Measurements from ENCODE around the gene APOBEC3C. TPM values are rescaled to one million over a fixed set of nuclear protein-coding genes. Genes with fewer than 3 reads are reported as not detected.
"Not testable (repeated sequence)": the region's sequence is repeated elsewhere in the genome, so short reads cannot be mapped to it uniquely, and the experiment has no call there.

Gene APOBEC3C
- total and polyA plus RNA-seq, 8 donors = 22.3 to 36.1 (median 26.4) TPM

GRCh38 chr22:38981992-38982927 is 31.8 kb upstream of the APOBEC3C start, which contains the start of gene APOBEC3B:
APOBEC3B (plus strand) TSS chr22:38982347; CDS start chr22:38982454, 107 bp downstream.
- Histone ChIP-seq H3K4me3 (peak within 1 kb of the TSS; percentile 19 to 29), H3K4me1 (peaks cover 6 to 13% of the 10 kb centered on the region in 2 donors), H3K27ac (peak within 1 kb of the TSS; percentile 13 to 55), H3K27me3 (no peaks in the 10 kb centered on the region), H3K9me3 (no peaks in the 10 kb centered on the region), H3K36me3 (no peaks in the 10 kb centered on the region)
- ATAC-seq = peak; percentile 94
- DNase-seq = peak; percentile 84 to 94 (median 89)
- no peak for TF ChIP-seq CTCF (IDR thresholded peaks at IDR 0.05)
- intact Hi-C loops (cut with DNase I) = no loop called here

- peak overlapping the region in 1 of 2 donors; percentile 53 for H3K27ac ChIP-seq
- no peak overlapping the region for H3K4me3 ChIP-seq
- DNase-seq = no peak
- no peak for ATAC-seq
- no peaks in the 10 kb centered on the region for H3K27me3 ChIP-seq
- H3K4me1 ChIP-seq = peaks cover 6 to 13% of the 10 kb centered on the region in 2 donors
- intact Hi-C loops (cut with DNase I) = no loop called here
- no peaks in the 10 kb centered on the region for H3K9me3 ChIP-seq
- no peak for TF ChIP-seq CTCF (IDR thresholded peaks at IDR 0.05)
- no peaks in the 10 kb centered on the region for H3K36me3 ChIP-seq
Observed at GRCh38 chr22:38984224-38984623, 29.8 kb upstream of the APOBEC3C start.

- H3K27me3 ChIP-seq; H3K9me3 ChIP-seq; H3K36me3 ChIP-seq; H3K4me3 ChIP-seq; intact Hi-C loops (cut with DNase I): not testable (repeated sequence)
- ATAC-seq = peak; percentile 68
- DNase-seq = peak in 1 of 4 donors; percentile 76
- peaks cover 6 to 13% of the 10 kb centered on the region in 2 donors for H3K4me1 ChIP-seq
- peak overlapping the region in 1 of 2 donors; percentile 53 for H3K27ac ChIP-seq
Observed at GRCh38 chr22:38984784-38985757, 29.0 kb upstream of the APOBEC3C start.

- TF ChIP-seq CTCF (IDR thresholded peaks at IDR 0.05) = no peak
- intact Hi-C loops (cut with DNase I) = no loop called here
Observed at GRCh38 chr22:38986629-38987028, 27.4 kb upstream of the APOBEC3C start.

GRCh38 chr22:38987171-38987895 is 26.7 kb upstream of the APOBEC3C start:
- intact Hi-C loops (cut with DNase I) = no loop called here
- Histone ChIP-seq H3K4me1 (peaks cover 0 to 6% of the 10 kb centered on the region in 2 donors), H3K27me3 (no peaks in the 10 kb centered on the region), H3K27ac (no peak overlapping the region), H3K9me3 (no peaks in the 10 kb centered on the region), H3K4me3 (no peak overlapping the region), H3K36me3 (no peaks in the 10 kb centered on the region)
- no peak for ATAC-seq
- no peak for TF ChIP-seq CTCF (IDR thresholded peaks at IDR 0.05)
- DNase-seq = no peak

More at GRCh38 chr22:38986629-38987028, 27.4 kb upstream of the APOBEC3C start:
- Histone ChIP-seq H3K36me3 (no peaks in the 10 kb centered on the region), H3K27me3 (no peaks in the 10 kb centered on the region), H3K27ac (no peak overlapping the region), H3K4me1 (peaks cover 1 to 9% of the 10 kb centered on the region in 2 donors), H3K9me3 (no peaks in the 10 kb centered on the region), H3K4me3 (no peak overlapping the region)
- ATAC-seq (no peak), DNase-seq (no peak)

Measured in left lung (tissue), 10 donors.